NCI-H446 (cell line): ENCODE results near the gene KLF2.
"Not testable (repeated sequence)": the region's sequence is repeated elsewhere in the genome, so short reads cannot be mapped to it uniquely, and the experiment has no call there.

Source experiments
- DNase-seq, 2 experiments: peaks; one replicate each; lab custom pipeline; 2025; lab: John Stamatoyannopoulos, UW

KLF2 gene

DNA sequence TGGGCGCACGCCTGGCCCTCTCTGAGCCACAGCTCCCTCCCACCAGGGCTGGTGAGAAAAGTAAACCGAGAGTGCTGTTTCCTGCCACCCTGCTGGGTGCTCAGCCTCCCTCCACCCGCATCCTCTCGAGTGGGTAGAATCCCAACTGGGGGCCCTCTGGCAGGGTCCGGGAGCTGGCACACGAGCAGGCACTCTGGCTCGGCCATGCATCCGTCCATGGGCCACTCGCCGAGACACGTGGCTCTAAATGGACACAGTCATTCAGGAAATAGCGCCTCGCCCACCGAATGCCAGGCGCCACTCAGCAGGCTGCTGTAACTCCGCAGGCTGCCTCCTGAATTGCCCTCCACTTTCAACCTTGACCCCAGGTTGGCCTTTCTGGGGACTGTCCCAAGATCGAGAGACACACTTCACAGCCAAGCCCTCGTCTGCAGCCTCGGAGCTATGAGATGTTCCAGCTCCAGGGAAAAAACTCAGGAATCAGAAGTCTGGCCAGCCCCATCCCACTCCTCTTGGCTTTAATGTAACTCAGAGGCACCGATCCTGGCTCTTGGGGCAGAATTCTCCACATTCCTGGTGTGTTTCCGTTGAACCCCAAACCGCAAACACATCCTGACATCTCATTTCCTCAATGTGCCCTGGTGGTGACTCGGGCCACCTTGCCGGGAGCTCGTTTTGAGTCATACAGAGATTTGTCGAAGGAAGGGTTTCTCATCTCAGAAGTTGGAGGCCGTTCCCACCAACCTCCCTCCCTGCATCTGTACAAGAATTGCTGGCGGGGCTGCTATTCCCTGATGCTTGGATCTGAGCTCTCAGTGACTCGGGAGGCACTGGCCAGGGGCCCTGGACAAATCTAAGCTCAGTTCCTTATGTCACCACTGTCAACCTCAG, 14.1 kb downstream of the KLF2 start:
- no peak for DNase-seq

DNA sequence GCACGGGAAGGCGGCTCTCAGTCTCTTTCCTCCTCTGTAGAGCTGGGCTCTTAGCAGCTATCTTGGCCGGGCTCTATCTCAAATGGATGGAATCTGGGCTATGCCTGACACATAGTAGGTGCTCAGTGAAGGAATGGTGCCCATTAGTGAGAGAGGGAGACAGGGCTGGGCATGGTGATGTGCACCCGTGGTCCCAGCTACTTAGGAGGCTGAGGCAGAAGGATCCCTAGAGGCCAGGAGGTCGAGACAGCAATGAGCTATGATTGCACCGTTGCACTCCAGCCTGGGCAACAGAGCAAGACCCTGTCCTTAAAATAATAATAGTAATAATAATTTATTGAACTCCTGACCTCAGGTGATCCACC, 14.7 kb downstream of the KLF2 start:
- DNase-seq, result no peak

DNA sequence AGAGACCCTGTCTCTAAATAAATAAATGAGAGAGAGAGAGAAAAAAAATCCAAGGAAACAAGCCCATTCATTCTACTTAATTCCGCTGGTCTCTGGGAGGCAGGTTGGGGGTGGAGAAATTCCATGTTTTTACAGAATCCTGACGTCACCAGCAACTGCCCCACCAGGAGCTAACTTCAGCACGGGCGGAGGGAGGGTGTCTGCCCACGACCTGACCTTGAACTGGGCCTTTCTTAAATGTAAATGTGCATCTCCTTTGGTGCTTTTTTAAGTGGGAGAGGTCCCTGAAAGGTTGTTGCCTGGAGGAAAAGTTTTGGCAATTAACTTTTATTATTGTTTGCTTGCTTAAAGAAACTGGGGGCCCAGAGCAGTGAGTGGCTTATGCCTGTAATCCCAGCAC, 15.5 kb downstream of the KLF2 start:
- no peak for DNase-seq

DNA sequence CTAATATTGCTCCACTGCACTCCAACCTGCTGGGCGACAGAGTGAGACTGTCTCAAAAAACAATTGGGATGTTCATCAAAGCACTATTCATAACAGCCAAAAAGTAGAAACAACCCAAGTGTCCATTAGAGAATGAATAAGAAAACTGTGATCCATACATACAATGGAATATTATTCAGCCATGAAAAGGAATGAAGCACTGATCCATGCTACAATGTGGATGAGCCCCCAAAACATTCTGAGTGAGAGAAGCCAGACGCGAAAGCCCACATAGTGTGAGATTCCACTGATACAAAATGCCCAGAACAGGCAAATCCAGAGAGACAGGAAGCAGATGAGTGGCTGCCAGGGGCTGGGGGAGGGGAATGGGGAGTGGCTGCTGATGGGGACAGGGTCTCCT, 16.0 kb downstream of the KLF2 start:
- no peak for DNase-seq

DNA sequence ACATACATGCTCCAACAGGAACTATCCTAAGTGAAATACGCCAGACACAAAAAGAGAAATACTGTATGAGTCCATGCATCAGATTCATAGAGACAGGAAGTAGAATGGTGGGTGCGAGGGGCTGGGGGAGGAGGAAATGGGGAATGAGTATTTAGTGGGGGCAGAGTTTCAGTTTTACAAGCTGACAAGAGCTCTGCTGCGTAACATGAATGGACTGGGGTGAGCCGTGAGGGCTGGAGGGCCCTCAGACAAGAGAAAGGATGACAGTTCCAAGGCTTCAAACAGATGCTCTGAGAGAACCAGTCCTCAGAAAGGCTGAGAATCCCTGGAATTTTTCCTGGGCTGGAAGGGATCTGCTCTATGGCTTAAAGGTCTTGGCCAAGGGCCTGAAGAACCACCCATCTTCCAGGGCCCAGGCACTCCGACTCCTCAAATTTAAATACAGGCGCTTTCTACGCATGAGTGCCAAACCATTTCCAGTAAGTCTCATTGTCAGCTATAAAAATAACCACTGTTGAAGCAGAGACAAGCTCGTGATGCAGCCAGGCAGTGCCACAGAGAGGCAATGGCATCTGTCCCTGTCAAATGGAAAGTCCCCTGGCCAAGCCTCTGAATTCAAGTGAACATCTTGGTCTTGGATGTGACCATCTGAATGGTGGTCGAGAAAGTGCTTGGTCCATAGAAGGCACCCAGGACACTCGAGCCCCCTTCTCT, 17.5 kb downstream of the KLF2 start:
- no peak for DNase-seq

DNA sequence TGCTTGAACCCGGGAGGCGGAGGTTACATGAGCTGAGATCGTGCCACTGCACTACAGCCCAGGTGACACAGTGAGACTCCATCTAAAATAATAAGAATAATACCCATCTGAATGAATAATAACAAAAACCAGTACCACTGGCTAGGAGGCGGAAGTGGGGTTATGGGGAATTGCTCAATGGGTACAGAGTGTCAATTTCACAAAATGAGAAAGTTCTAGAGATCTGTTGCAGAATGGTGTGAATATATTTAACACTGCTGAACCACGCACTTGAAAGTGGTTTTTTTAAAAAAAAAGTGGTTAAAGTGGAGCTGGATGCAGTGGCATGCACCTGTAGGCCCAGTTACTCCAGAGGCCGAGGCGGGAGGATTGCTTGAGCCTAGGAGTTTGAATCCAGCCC, 18.5 kb downstream of the KLF2 start:
- no peak for DNase-seq

DNA sequence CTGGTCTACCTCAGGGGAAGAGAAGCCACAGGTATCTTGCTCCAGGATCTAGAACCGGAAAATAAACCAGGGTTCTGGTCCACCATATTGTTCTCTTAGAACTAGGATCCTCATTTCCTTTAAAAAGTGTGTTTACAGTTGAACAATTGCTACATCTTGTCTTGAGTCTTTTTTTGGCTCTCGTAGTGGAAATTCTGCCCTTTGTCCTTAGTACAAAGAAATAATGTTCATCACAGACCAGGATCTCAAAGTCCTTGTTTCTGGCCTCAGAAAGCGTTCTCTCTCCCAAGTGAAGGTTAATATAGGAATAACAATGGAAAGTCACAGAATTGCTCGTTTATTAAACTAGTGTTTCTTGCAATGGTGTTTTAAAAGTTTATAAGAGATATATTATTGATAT, 20.8 kb downstream of the KLF2 start:
- DNase-seq, result no peak

DNA sequence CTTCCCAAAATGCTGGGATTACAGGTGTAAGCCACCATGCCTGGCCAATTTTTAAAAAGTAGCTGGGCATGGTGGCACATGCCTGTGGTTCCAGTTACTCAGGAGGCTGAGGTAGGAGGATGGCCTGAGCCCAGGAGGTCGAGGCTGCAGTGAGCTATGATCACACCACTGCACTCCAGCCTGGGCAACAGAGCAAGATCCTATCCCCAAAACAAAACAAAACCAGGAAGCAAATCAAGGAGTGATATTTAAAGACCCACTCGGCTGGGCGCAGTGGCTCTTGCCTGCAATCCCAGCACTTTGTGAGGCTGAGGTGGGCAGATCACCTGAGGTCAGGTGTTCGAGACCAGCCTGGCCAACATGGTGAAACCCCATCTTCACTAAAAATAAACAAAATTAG, 22.5 kb downstream of the KLF2 start:
- not testable (repeated sequence) for DNase-seq

DNA sequence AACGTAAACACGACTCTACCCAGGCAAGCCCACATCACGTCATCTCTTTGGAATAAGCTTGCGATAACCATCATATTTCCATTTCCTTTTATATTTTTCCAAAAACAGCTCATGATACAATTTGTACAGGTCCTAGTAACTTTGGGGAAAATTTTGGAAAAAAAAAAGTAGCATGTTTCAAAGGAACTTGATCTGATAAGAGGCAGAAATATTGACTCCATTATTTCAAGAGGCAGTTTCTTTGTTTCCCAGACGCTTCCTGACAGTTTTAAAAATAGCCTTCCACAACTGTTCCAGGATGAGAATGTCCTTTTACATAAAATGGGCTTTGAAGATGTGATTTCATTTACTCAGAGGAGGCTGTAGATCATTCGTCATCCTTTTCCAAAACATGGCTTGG, 23.1 kb downstream of the KLF2 start:
- DNase-seq, result no peak

DNA sequence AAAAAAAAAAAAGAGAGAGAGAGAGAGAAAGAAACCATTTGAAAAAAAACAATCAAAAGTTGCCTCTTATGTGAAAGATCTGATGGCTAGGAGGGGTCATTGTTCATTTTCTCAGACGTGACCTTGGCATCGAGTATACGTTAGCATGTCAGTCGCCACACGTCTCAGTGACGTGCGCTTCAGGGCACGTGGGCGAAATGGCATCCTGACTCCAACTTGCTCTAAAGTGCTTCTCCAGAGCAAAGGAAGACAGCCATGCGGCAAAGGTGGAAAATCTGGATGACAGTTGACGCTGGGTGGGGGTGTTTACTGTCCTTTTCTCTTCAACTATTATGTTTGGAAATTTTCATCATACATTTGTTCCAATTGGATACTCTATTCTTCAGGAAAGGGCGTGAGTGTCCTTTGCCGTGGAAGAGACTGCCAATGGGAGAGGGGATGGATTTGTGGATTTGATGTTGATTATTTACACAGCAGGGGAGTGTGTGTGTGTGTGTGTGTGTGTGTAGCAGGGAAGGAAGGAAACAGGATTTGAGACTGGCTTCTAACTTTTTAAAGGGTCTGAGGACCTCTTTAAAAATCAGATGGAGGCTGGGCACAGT, 25.0 kb downstream of the KLF2 start:
- DNase-seq, result no peak

DNA sequence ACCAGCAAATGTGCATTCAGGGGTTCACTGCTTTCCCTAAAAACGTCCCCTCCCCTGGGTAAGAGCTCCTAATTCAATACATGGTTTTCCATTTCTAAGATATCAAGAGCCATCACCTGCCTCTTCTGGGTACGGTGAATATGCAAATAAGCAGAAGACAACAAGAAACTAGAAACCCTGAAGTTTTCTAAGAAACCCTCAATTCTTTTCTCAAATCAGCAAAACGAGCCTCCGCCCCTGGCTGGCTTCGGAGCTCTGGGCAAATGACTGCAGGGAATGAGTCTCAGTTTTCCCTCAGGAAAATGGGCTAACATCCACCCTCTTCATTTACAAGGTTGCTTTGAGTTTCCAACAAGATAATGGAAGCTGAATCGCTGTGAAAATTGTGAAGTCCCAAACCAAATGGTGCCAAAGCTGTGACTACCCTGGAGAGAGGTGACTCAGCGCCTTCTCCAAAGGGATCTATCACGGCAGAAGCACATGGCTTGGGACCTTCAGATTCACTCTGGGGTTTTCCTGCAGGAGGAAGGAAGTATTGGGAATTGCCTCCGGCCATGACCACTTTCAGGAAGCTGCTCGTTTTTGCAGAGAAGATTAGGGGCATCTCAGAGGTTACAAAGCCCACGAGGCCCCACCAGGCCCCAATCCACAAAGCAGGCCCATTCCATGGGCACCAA, 26.6 kb downstream of the KLF2 start:
- no peak for DNase-seq

DNA sequence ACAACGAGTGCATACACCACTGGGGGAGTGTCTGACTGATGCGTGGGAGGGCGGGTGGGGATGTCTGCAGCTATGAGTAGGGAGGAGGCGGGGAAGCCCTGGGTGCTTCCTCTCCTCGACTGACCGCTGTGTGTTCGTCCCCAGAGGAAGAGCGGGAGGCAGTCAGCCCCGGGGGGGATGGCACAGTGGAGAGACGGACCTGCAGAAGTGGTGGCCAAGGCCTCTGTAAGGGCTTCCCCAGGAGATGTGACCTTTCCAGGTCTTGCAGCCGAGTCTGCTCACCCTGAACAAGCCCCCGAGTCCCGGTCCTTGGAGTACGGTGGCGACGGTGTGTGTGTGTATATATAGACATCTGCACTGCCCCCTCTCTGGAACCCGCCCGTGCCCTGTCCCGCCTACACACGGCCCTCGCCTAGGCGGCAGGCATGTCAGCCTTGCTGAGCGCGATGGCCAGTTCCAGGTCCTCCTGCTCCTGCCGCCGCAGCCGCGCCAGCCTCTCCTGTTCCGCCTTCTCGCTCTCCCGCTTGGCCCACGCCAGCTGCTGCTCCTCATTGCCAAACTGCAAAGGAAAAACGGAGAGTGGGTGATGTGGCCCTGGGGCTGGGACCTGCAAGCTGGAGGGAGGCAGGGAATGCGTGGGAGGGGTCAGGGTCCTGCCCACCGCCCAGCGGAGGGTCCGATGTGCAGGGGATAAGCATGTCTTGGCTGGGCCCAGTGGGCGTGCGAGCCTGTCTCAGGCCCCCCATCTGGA, 30.8 kb downstream of the KLF2 start:
- DNase-seq, result no peak

DNA sequence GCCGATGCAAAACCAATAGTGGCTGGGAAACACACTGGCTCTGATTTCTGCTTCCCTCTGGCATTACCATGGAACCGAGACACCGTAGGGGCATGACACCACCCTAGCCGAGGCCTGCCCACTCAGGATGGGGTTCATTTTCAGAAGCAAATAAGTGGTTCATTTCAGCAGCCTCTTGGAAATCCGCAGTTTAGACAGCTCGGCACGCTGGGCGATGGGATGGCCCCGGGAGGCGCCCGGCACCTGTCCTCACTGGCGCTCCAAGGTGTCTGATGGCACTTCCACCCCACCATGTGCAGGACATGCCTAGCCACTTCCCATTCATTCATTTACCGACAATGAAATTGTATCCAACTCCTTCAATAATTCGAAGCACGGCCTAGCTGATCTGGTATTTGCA, 33.8 kb downstream of the KLF2 start:
- no peak for DNase-seq

DNA sequence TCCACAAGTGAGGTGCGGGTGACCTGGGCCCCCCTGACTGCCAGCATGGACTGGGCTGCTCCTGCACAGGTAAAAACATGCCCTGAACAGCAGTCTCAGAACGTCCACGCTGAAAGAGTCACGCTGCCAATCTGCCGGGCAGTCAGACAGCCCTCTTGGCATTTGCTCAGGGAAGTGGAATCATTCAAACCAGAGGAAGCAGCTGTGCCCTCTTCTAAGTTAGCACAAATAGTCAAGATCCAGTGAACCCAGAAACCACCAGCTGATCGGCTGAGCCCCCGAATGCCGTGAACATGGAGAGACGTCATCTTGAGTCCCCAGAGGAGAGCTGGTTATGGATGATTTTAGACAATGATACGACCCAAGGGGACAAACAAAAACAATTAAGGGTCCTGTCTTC, 34.4 kb downstream of the KLF2 start:
- no peak for DNase-seq

DNA sequence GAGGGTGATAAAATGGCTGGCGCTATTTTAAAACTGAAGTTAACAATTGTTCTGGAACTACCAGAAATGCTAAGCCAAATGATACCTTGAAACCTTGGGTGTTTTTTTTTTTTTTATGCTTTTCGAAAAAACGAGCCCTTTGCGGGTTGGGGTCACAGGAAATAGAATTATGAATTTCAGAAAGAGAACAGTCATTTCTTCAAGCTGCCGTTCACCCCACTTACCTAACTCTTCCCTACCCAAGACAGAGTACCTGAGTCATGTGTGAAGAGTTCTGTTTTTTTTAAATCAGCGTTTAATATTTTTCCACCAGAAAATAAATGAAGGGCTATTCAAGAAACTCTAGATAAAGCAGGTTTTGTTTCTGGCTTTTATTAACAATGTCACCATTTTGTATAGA, 35.3 kb downstream of the KLF2 start:
- no peak for DNase-seq

DNA sequence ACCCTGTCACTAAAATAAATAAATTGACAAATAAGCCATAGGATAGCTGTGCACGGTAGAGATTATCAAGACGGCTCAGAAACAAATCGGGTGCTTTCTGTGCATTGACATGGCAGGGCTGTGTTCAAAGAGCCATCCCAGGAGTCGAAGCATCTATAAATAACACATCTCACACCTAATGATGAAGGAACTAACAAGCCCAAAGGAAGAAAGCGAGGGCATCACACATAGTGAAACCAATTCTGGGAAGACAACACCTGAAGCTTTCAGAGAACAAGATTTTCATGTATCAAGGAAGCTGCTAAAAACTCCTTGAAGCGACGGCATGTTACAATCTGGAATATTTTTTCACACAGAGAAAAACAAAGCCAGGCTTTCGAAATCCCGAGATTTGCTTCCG, 36.1 kb downstream of the KLF2 start:
- DNase-seq, result no peak

DNA sequence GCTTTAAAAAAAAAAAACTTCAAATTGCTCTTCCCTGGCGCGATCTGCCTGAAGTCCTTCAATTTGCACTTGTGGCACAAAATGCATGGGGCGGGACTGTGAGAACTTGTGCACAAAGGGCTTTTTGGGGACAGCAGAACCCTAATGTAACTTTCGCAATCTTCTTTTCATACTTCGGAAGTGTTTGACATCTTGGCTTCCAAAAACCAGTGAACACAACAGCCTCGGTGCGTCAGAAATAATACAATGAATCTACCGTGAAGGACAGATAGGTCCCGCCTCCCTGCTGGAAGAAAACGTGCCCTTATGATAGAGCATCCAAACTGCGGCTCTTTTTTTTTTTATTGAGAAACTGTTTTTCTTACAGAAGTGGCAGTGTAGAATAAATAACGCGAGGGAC, 36.6 kb downstream of the KLF2 start:
- no peak for DNase-seq

DNA sequence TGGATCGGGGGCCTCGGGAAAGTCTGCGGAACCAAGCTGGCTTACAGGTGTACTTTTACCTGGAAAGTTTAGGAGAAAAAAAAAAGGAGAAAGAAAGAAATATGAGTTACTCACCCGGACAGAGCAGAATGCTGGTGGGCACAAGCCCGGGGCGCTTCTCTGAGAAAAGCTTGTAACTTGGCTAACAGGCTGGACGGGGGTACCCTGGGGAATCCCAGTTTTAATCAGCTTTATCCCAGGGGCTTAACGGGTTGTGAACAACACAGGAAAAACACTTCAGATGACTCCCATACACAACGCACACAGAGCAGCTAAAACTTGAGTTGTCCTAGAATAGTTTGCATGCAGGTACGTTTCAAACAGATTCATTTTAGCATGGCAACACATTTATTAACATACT, 37.3 kb downstream of the KLF2 start:
- no peak for DNase-seq

DNA sequence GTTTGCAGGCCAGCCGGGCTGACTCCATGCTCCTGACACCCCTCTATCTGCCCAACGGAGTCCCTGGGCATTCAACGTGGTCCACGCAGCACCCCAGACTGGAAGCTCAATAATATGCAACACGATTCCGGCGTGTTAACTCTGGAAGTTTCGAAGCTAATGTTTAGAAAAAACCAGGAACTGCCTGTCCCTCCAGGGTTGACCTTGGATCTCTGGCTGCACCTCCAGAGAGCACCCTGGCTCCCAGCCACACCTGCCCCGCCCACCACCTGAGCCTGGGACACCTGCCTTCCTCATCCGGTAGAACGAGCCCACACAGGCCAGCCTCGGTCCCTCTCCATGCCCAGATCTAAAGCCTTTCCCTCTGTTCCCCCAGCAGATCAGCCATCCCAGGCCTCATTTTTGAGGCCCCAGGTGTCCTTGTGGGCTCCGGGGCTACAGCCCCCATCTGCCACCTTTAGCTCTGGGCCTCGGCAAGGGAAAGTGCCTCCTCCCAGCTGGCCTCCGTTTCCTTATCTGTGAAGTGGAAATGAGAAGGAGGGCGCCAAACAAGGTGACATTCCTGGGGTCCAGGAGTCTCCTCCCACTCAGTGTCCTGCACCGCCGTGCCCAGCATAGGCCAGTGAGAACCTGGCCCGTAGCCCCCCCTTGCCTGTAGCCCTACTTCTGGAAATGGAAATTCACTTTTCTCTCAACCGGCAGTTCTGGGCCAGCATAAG, 38.7 kb downstream of the KLF2 start:
- DNase-seq, result no peak

DNA sequence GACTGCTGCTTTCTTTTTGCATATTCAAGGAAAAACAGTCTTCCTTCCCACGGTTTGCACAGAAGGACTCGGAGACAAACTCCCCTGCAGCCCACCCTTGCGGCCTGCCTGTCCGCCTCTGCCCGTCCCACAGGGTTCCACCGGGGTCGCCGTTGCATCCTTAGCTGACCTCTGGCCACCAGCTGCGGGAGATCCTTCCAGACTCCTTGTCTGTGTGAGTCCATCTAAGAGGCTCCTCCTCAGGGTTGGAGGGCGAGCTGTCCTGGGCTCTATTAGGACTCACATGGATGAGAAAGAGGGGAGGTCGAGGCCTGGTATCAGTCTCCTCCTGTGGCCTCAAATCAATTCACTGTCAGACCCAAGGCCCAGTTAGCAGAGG, 39.2 kb downstream of the KLF2 start:
- DNase-seq, result no peak

DNA sequence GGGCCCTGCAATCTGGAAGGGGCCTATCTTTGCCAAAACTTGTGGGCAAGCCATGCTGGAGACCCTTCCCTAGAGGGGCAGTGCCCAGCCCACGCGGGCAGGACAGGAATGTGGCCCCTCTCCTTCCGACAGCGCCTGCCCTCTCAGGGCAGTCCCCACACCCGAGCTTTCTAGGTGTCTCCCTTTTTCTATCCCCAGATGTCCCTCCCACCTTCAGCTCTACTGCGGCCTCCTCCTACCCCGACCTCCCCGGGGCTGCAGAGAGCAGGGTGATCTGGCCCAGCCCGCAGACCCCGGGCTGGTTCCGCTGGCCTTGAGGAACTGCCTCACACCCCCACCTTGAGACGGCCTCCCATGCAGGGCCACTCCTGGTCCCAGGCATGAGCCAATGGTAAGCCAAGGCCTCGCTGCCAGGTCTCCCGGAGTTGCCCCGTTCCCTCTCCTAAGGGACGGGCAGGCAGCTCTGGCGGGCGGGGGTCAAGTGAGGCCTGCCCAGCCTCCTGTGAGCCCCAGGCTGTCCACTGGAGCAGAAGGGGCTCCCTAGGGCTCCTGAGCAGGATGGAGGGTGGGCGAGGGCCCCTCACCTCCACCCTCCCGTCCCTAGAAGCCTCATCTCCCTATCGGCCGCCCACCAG, 39.7 kb downstream of the KLF2 start:
- DNase-seq, result no peak
